ENCODE measurements around the gene ERCC6L2.

DNA sequence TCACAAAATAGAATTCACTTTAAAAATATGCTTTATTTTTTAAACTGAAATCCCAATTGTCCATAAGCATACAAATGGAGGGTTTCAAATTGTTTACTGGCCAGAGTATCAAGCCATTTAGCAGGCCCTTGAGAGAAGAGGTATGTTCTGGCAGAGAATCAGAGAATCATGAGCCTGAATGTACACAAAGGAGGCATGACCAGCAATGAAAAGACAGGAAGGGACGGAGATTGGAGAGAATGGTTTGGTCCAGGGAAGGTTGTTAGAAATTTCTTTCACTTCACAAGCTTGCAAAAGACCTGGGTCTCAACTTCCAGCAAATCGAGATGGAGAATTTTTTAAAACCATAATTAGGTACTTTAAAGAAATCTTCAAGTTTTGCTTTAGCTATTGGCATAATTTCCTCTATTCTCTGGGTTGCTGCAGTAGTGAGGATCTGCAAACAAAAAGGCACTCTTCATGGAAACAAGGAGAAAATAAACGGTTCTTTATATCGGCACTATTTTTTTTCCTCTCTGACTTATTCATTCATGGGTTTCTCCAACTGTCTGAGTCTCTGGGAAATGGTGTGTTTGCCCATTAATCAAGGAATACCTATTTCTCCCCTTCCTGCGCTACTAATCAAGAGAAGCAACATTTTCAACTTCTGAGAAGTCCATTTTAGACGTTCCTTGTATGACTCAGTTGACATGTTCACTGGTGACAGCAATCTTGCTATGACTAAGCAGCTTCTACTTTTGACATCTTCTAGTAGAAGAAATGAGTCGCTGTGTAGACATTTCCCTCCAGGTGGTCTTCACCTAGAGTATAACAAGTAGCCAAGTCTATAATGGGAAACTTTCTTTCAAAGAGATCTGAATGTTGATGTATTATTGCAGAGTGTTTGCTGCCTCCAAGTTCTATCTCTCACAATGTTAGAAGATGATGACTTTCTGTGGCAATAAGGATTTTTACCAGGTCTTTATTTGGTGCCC is 23.1 kb upstream of the ERCC6L2 start:
- no peak for TF ChIP-seq REST (IDR thresholded peaks at IDR 0.05; ENCODE audit: insufficient read depth in 1 of 2, low read depth in 2 of 2, low read length in 2 of 2)
- TF ChIP-seq POLR2AphosphoS5 (IDR thresholded peaks at IDR 0.05; ENCODE audit: low read depth, low read length), result no peak
- TF ChIP-seq SIN3A (IDR thresholded peaks at IDR 0.05; ENCODE audit: borderline replicate concordance, insufficient read depth, low read length), result no peak
- no peak for TF ChIP-seq TAF1 (IDR thresholded peaks at IDR 0.05; ENCODE audit: borderline replicate concordance, insufficient read depth, low read length)

All from PFSK-1 (cell line).